ENCODE measurements around the gene PARVA.

DNA sequence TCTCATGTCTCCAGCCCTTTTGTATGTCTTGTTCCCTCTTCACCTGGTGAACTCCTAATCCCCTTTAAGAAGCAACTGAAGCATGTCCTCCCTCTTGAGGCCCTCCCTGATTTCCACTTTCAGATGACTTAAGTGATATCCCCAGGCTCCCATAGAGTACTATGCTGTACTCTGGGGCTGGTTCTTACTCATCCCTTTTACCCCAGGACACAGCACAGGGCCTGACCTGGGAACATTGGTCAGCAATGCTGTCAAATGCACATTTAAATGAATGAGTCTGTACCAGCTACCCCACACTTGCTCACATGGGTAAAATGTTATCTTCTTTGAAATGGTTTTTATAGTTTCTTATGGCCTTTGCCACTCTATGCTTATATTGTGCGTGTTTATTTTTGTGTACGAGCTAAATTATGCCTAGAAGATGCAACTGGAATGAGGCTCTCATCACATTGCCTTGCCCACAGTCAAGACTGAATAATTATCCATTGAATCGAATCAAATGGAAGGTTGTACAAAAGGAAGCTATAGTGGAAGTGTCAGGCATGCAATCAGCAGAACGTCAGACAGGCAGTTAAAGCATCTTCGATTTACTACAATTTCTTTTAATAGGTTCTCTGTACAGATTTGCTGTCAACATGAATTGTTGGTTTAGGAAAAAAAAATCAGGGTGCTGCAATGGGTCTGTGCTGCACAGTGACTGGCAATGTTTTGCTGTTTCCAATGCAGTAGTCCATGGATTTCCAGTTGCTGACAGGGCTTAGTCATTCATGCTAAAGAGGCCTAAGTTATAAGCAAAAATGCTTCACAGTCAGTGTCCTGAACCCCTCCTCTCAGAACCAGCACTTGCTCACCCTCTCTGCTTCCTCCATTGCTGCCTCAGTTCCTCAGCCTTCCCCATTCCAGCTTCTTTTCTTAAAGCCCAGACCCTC, 79.5 kb downstream of the PARVA start:
- TF ChIP-seq, protein P1, sequence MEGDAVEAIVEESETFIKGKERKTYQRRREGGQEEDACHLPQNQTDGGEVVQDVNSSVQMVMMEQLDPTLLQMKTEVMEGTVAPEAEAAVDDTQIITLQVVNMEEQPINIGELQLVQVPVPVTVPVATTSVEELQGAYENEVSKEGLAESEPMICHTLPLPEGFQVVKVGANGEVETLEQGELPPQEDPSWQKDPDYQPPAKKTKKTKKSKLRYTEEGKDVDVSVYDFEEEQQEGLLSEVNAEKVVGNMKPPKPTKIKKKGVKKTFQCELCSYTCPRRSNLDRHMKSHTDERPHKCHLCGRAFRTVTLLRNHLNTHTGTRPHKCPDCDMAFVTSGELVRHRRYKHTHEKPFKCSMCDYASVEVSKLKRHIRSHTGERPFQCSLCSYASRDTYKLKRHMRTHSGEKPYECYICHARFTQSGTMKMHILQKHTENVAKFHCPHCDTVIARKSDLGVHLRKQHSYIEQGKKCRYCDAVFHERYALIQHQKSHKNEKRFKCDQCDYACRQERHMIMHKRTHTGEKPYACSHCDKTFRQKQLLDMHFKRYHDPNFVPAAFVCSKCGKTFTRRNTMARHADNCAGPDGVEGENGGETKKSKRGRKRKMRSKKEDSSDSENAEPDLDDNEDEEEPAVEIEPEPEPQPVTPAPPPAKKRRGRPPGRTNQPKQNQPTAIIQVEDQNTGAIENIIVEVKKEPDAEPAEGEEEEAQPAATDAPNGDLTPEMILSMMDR (IDR thresholded peaks at IDR 0.05) = no peak
- TF ChIP-seq POLR2A (IDR thresholded peaks at IDR 0.05; ENCODE audit: low read depth) = no peak

All from esophagus muscularis mucosa (tissue), 3 donors.